Endothelial cell of umbilical vein (primary cell): ENCODE measurements around the gene GPNMB. TPM values are rescaled to one million over a fixed set of nuclear protein-coding genes. Genes with fewer than 3 reads are reported as not detected.

Source experiments
- BruUV-seq: library from RNA; stranded (reverse); fragments of 400-500 nt; replicated peaks from 2 replicates; lab custom pipeline; 2021; lab: Mats Ljungman, UMichigan
- CTCF ChIA-PET: fragments of 300-600, 350-600 bp; sonication (Branson Sonifier 250); formaldehyde crosslinking; loops from one replicate; lab custom pipeline; 2021; ENCODE audit warnings: antibody characterized with exemption, inconsistent platforms; lab: Charles Lee
- POLR2A ChIA-PET: fragments of 300-600, 350-600 bp; sonication (Branson Sonifier 250); formaldehyde crosslinking; loops from one replicate; lab custom pipeline; 2021; ENCODE audit warnings: antibody characterized with exemption, inconsistent platforms; lab: Charles Lee
- DNase-seq: peaks from one replicate; pipeline ENCODE4 v3.0.0-alpha.2; 2011; ENCODE audit warnings: low read depth, low spot score
- FAIRE-seq: peaks from 2 replicates; lab custom pipeline; 2011; peaks lifted over from hg19 to GRCh38; lab: Jason Lieb, UNC
- H2AFZ ChIP-seq: 2 replicates; pipeline ENCODE4 v1.6.0; 2012; ENCODE audit warnings: low read depth, low read length, control low read depth, inconsistent platforms
- H3K27ac ChIP-seq: 2 replicates; pipeline ENCODE4 v1.5.1; 2011; ENCODE audit warnings: low read depth, mild to moderate bottlenecking, control low read depth, low read length, moderate library complexity; ENCODE audit not compliant: insufficient read depth
- H3K27me3 ChIP-seq, 2 experiments: 2 replicates each; pipeline versions ENCODE4 v1.6.0 to v1.6.1; 2011; ENCODE audit warnings: low read length in 2 of 2, mixed read lengths in 1 of 2; ENCODE audit not compliant: control insufficient read depth in 2 of 2, insufficient read depth in 2 of 2
- H3K36me3 ChIP-seq, 2 experiments: 2 replicates in 1 of 2; 3 replicates in 1 of 2; pipeline ENCODE4 v1.5.1; 2011; ENCODE audit warnings: low read length in 2 of 2, mild to moderate bottlenecking in 1 of 2, moderate library complexity in 1 of 2; ENCODE audit not compliant: control insufficient read depth in 2 of 2, insufficient read depth in 2 of 2; ENCODE audit errors: extremely low read depth in 1 of 2
- H3K4me1 ChIP-seq: 3 replicates; pipeline ENCODE4 v1.5.1; 2011; ENCODE audit warnings: mild to moderate bottlenecking, low read length; ENCODE audit not compliant: control insufficient read depth, insufficient read depth; ENCODE audit errors: extremely low read depth
- H3K4me2 ChIP-seq: 2 replicates; pipeline ENCODE4 v1.6.1; 2011; ENCODE audit warnings: low read length, control low read depth, mixed read lengths; ENCODE audit not compliant: insufficient read depth
- H3K4me3 ChIP-seq, 3 experiments: fragments of 200-600 bp in 1 of 3; sonication (generic), shearing (Covaris generic) in 1 of 3; replicated peaks in 1 of 3; 2 replicates each; pipeline ENCODE4 v1.5.1; 2011 to 2016; ENCODE audit warnings: control low read depth in 3 of 3, low read length in 3 of 3, mild to moderate bottlenecking in 2 of 3, inconsistent platforms in 1 of 3, low read depth in 1 of 3, moderate library complexity in 1 of 3; ENCODE audit not compliant: insufficient read depth in 1 of 3
- H3K79me2 ChIP-seq: 2 replicates; pipeline ENCODE4 v1.6.0; 2012; ENCODE audit warnings: low read length, inconsistent platforms; ENCODE audit not compliant: control insufficient read depth, insufficient read depth
- H3K9ac ChIP-seq: replicated peaks from 2 replicates; pipeline ENCODE3; 2011; ENCODE audit warnings: low read length, control low read depth; ENCODE audit not compliant: insufficient read depth; ENCODE audit errors: extremely low read depth
- H3K9me1 ChIP-seq: replicated peaks from 3 replicates; pipeline ENCODE4 v1.6.0; 2011; ENCODE audit warnings: mild to moderate bottlenecking, low read length; ENCODE audit not compliant: control insufficient read depth, insufficient read depth; ENCODE audit errors: extremely low read depth
- H3K9me3 ChIP-seq: replicated peaks from 2 replicates; pipeline ENCODE4 v1.5.1; 2012; ENCODE audit warnings: low read length, inconsistent platforms; ENCODE audit not compliant: control insufficient read depth, insufficient read depth
- H4K20me1 ChIP-seq: replicated peaks from 2 replicates; pipeline ENCODE3; 2011; ENCODE audit warnings: mild to moderate bottlenecking, low read length; ENCODE audit not compliant: control insufficient read depth, insufficient read depth; ENCODE audit errors: extremely low read depth
- CTCF ChIP-seq, 2 donors: IDR thresholded peaks; 1 replicate in 1 of 2; 2 replicates in 1 of 2; pipeline ENCODE4 v1.5.1; 2011; ENCODE audit warnings: low read length in 2 of 2, mild to moderate bottlenecking in 2 of 2, moderate library complexity in 2 of 2, control low read depth in 1 of 2, inconsistent platforms in 1 of 2, low read depth in 1 of 2; ENCODE audit not compliant: insufficient read depth in 1 of 2; ENCODE audit errors: extremely low read depth in 1 of 2
- EZH2 ChIP-seq: IDR thresholded peaks from 2 replicates; pipeline ENCODE4 v1.6.1; 2012; ENCODE audit warnings: borderline replicate concordance, low read depth, mild to moderate bottlenecking, moderate library complexity, low read length, inconsistent platforms; ENCODE audit not compliant: severe bottlenecking
- FOS ChIP-seq: IDR thresholded peaks from 2 replicates; pipeline ENCODE4 v1.6.1; 2011; ENCODE audit warnings: mild to moderate bottlenecking, low read length, moderate library complexity, borderline replicate concordance; ENCODE audit not compliant: insufficient read depth
- GATA2 ChIP-seq: IDR thresholded peaks from 2 replicates; pipeline ENCODE4 v1.7.0; 2011; ENCODE audit warnings: low read depth, mild to moderate bottlenecking, moderate library complexity, mixed read lengths, low read length; ENCODE audit not compliant: insufficient read length, insufficient read depth
- JUN ChIP-seq: IDR thresholded peaks from 2 replicates; pipeline ENCODE4 v1.6.1; 2011; ENCODE audit warnings: borderline replicate concordance, low read depth; ENCODE audit not compliant: insufficient read length, insufficient read depth
- MAX ChIP-seq: IDR thresholded peaks from 2 replicates; pipeline ENCODE4 v1.6.1; 2011; ENCODE audit not compliant: insufficient read depth, insufficient read length
- MYC ChIP-seq: IDR thresholded peaks from one replicate; pipeline ENCODE4 v1.6.1; 2011; ENCODE audit warnings: mild to moderate bottlenecking, low read depth, low read length
- POLR2A ChIP-seq: IDR thresholded peaks from 2 replicates; pipeline ENCODE4 v1.6.1; 2012; ENCODE audit warnings: low read depth, mild to moderate bottlenecking, control low read depth, low read length
- POLR2AphosphoS5 ChIP-seq: IDR thresholded peaks from 2 replicates; pipeline ENCODE4 v1.6.1; 2012; ENCODE audit warnings: low read depth, mild to moderate bottlenecking, control low read depth, low read length, moderate library complexity; ENCODE audit not compliant: insufficient read depth
- dilution Hi-C: fragments of 300-500 bp; cut with MboI; formaldehyde crosslinking; loops from one replicate; pipeline ENCODE4 v1.15.0; 2019; ENCODE audit warnings: low sequenced_read_pairs; ENCODE audit not compliant: extremely low pct_ligation_motif_present
- intact Hi-C: fragments of 100-400 bp; cut with micrococcal nuclease; formaldehyde crosslinking; loops from one replicate; pipeline ENCODE4 v1.10.0; 2022
- polyA plus RNA-seq, 4 experiments: library from polyadenylated mRNA; depleted of rRNA in 3 of 4; stranded (reverse) in 3 of 4; unstranded in 1 of 4; fragments of >200 nt; gene quantifications; 2 replicates each; pipeline versions ENCODE4 v1.2.1 to v1.2.3, GENCODE V29; 2011 to 2012; ENCODE audit warnings: missing spikeins in 1 of 4
- total RNA-seq: library from RNA; stranded (reverse); gene quantifications from 2 replicates; pipeline ENCODE4 v1.2.3, GENCODE V29; 2021

Gene GPNMB
- total and polyA plus RNA-seq, 2 donors (not counting 3 experiments of a cell fraction or from before 2014, with no cell fraction given): 0.29 to 0.33 TPM

DNA sequence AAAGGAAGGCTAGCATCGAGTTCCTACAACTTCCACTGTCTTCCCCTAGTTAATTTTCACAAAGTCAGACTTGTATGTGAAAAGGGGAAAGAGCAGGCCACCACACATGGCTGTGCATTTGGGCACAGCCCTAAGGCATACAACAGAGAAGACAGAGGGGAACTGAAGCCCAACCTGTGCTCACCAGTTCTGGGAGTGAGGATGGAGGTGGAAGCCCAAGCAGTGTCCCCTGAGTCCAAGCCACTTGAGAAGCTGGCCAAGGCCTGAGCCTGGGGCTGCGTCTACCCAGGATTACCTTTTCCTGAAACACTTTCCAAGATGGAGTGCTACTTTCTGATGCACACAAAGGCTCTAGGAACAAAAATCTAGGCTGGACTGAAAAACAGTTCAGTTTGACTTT is 20.3 kb downstream of the GPNMB start:
- H3K4me3 ChIP-seq: no peak overlapping the region
- no peaks in the 10 kb centered on the region for H3K36me3 ChIP-seq
- no peaks in the 10 kb centered on the region for H3K4me1 ChIP-seq
- H4K20me1 ChIP-seq: no peaks in the 10 kb centered on the region
- no peak for FAIRE-seq
- H3K4me2 ChIP-seq: no peak overlapping the region
- BruUV-seq: no TSS peak
- intact Hi-C loops (loop anchor here (10.0 kb wide), 1 partner anchor 742 kb away; no protein-coding TSS in a partner anchor), dilution Hi-C loops (no loop called here)
- no peaks in the 10 kb centered on the region for H3K9me3 ChIP-seq
- ChIA-PET POLR2A (no interaction called here), CTCF (interaction anchor here (0.8 kb wide), 1 partner anchor 280 kb away, joined by 3 read pairs; no protein-coding TSS in a partner anchor)
- DNase-seq: no peak
- TF ChIP-seq JUN: no peak
- no peak for TF ChIP-seq CTCF (IDR thresholded peaks at IDR 0.05; ENCODE audit: extremely low read depth in 1 of 2, insufficient read depth in 1 of 2, low read depth in 1 of 2, low read length in 2 of 2)
- TF ChIP-seq EZH2: no peak
- no peak for TF ChIP-seq GATA2
- TF ChIP-seq MAX: no peak
- TF ChIP-seq POLR2A: no peak
- TF ChIP-seq FOS: no peak
- no peak for TF ChIP-seq MYC
- TF ChIP-seq POLR2AphosphoS5: no peak
- no peaks in the 10 kb centered on the region for H3K79me2 ChIP-seq
- H3K27me3 ChIP-seq: no peaks in the 10 kb centered on the region
- H3K27ac ChIP-seq: no peak overlapping the region
- no peak overlapping the region for H3K9ac ChIP-seq
- no peak overlapping the region for H2AFZ ChIP-seq
- H3K9me1 ChIP-seq: no peaks in the 10 kb centered on the region
